Forelimb muscle (tissue), 1 donor: ENCODE measurements around the gene WDR26. TPM values are rescaled to one million over a fixed set of nuclear protein-coding genes. Genes with fewer than 3 reads are reported as not detected.
"Not testable (repeated sequence)": the region's sequence is repeated elsewhere in the genome, so short reads cannot be mapped to it uniquely, and the experiment has no call there.

Experiments
- DNase-seq: peaks from one replicate; pipeline ENCODE4 v3.0.0-alpha.2; 2013; ENCODE audit warnings: low read depth
- polyA plus RNA-seq: library from polyadenylated mRNA; unstranded; fragments of 120-200 nt; gene quantifications from one replicate; pipeline ENCODE4 v1.2.1, GENCODE V29; 2013; ENCODE audit not compliant: insufficient read length

The WDR26 gene
- polyA plus RNA-seq, 1 donor = 65.0 TPM

GRCh38 chr1:224433701-224434672 is 610 bp downstream of the WDR26 start:
- DNase-seq = no peak

- DNase-seq = no peak
These were observed 1.4 kb downstream of the WDR26 start for GRCh38 chr1:224433041-224433691.

GRCh38 chr1:224432672-224433040 is 1.9 kb downstream of the WDR26 start:
- DNase-seq = no peak

- no peak for DNase-seq
These were observed 2.5 kb downstream of the WDR26 start for GRCh38 chr1:224432146-224432545.

- no peak for DNase-seq
These were observed 2.9 kb downstream of the WDR26 start for GRCh38 chr1:224431726-224432125.

GRCh38 chr1:224430511-224431113 is 4.0 kb downstream of the WDR26 start:
- DNase-seq = no peak

GRCh38 chr1:224429616-224430326 is 4.8 kb downstream of the WDR26 start:
- no peak for DNase-seq

GRCh38 chr1:224428713-224429112 is 5.9 kb downstream of the WDR26 start:
- DNase-seq = not testable (repeated sequence)

GRCh38 chr1:224427346-224427745 is 7.3 kb downstream of the WDR26 start:
- DNase-seq = no peak

GRCh38 chr1:224426869-224427268 is 7.7 kb downstream of the WDR26 start:
- DNase-seq = not testable (repeated sequence)

GRCh38 chr1:224425279-224425884 is 9.2 kb downstream of the WDR26 start:
- DNase-seq = no peak

GRCh38 chr1:224420106-224420505 is 14.5 kb downstream of the WDR26 start:
- no peak for DNase-seq

- DNase-seq = no peak
These were observed 22.8 kb downstream of the WDR26 start for GRCh38 chr1:224411766-224412165.

GRCh38 chr1:224408294-224408590 is 26.4 kb downstream of the WDR26 start:
- no peak for DNase-seq

- DNase-seq = no peak
These were observed 26.9 kb downstream of the WDR26 start for GRCh38 chr1:224407571-224408293.

GRCh38 chr1:224406216-224406615 is 28.4 kb downstream of the WDR26 start:
- no peak for DNase-seq

- DNase-seq = no peak
These were observed 29.0 kb downstream of the WDR26 start for GRCh38 chr1:224405604-224405970.

GRCh38 chr1:224404916-224405603 is 29.5 kb downstream of the WDR26 start:
- no peak for DNase-seq

GRCh38 chr1:224402472-224403036 is 32.0 kb downstream of the WDR26 start:
- DNase-seq = no peak

- no peak for DNase-seq
These were observed 34.7 kb downstream of the WDR26 start for GRCh38 chr1:224399887-224400286.
